ENCODE data around the gene GSG1L. TPM values are rescaled to one million over a fixed set of nuclear protein-coding genes. Genes with fewer than 3 reads are reported as not detected.
A peak's percentile ranks its signal among the peaks of the same experiment; 100 is the strongest.

The GSG1L gene
- total and polyA plus RNA-seq, 4 experiments from 2014 or later, result 0.27 TPM; not detected in 3

DNA sequence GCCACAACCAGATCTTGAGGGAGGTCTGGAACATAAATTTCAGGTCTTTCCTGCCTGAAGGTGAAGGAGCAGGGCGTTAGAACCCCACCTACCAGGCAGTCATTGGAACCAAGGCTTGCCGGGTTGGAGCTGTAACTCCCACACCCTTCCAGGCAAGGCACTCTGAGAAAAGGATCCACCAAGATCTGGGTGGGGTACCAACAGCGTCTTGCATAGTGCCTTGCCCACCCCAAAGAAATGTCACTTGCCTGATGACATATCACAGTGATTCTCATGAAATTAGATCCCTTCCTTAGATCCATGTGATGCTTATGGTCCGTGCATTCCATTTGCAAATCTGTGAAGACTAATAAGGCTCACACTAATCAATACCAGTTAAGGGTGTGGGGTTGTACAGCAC lies 312.3 kb downstream of the GSG1L start:
- Histone ChIP-seq H3K27me3 (ENCODE audit: insufficient read depth, low read length) (no peaks in the 10 kb centered on the region), H3K9me3 (ENCODE audit: control insufficient read depth in 1 of 2, low read length in 2 of 2) (no peaks in the 10 kb centered on the region), H3K36me3 (ENCODE audit: insufficient read depth, low read length) (no peaks in the 10 kb centered on the region), H3K4me3 (ENCODE audit: low read length in 2 of 2) (no peak overlapping the region), H3K27ac (ENCODE audit: low read depth, low read length) (no peak overlapping the region), H3K4me1 (ENCODE audit: insufficient read depth, low read length) (peaks cover 7% of the 10 kb centered on the region)
- intact Hi-C loops (cut with micrococcal nuclease), result no loop called here
- H3K27ac Mint-ChIP-seq, result no peak overlapping the region
- ChIA-PET POLR2A (ENCODE audit: partially characterized antibody) (no interaction called here), CTCF (ENCODE audit: partially characterized antibody) (no interaction called here)
- H3K36me3 Mint-ChIP-seq, result peaks cover 13 to 27% of the 10 kb centered on the region in 2 donors
- H3K27me3 Mint-ChIP-seq, result no peaks in the 10 kb centered on the region
- H3K9me3 Mint-ChIP-seq, result no peaks in the 10 kb centered on the region
- no peak overlapping the region for H3K4me3 Mint-ChIP-seq
- no peak for DNase-seq
- peaks cover 4 to 17% (median 9%) of the 10 kb centered on the region in 4 donors for H3K4me1 Mint-ChIP-seq

DNA sequence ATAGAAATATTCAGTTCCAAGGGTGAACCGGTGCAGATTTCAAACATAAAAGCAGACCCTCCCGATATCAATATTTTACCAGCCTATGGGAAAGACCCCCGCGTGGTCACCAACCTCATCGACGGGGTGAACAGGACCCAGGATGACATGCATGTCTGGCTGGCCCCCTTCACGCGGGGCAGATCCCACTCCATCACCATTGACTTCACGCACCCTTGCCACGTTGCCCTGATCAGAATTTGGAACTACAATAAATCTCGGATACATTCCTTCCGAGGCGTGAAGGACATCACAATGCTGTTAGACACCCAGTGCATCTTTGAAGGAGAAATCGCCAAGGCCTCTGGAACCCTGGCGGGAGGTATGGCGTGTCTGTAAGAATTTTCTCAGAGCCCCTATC lies 313.6 kb downstream of the GSG1L start:
- ChIA-PET POLR2A (ENCODE audit: partially characterized antibody) (no interaction called here), CTCF (ENCODE audit: partially characterized antibody) (no interaction called here)
- no peaks in the 10 kb centered on the region for H3K9me3 Mint-ChIP-seq

DNA sequence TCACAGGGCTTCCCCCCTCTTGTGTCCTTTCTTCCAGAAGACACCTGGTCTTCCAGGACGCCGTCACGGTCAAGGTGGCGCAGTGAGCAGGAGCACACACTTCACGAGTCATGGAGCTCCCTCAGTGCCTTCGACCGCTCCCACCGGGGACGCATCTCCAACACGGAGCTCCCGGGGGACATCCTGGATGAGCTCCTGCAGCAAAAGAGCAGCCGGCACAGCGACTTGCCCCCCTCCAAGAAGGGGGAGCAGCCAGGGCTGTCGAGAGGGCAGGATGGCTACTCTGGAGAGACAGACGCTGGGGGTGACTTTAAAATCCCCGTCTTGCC lies 314.0 kb downstream of the GSG1L start:
- CTCF ChIA-PET (ENCODE audit: partially characterized antibody), result interaction anchor here (1.4 kb wide), 1 partner anchor 63 kb away, joined by 3 read pairs; no protein-coding TSS in a partner anchor
- intact Hi-C loops (cut with micrococcal nuclease), result no loop called here
- H3K4me1 Mint-ChIP-seq, result peaks cover 4 to 17% (median 9%) of the 10 kb centered on the region in 4 donors

More for the DNA sequence above, 313.6 kb downstream of the GSG1L start:
- DNase-seq, result no peak
- Histone ChIP-seq H3K9me3 (ENCODE audit: control insufficient read depth in 1 of 2, low read length in 2 of 2) (no peaks in the 10 kb centered on the region), H3K36me3 (ENCODE audit: insufficient read depth, low read length) (no peaks in the 10 kb centered on the region), H3K27me3 (ENCODE audit: insufficient read depth, low read length) (no peaks in the 10 kb centered on the region), H3K4me1 (ENCODE audit: insufficient read depth, low read length) (peaks cover 7% of the 10 kb centered on the region), H3K4me3 (ENCODE audit: low read length in 2 of 2) (no peak overlapping the region), H3K27ac (ENCODE audit: low read depth, low read length) (no peak overlapping the region)
- intact Hi-C loops (cut with micrococcal nuclease), result no loop called here
- no peaks in the 10 kb centered on the region for H3K27me3 Mint-ChIP-seq
- H3K36me3 Mint-ChIP-seq, result peaks cover 10 to 23% of the 10 kb centered on the region in 2 donors
- peak overlapping the region in 1 of 8 donors; percentile 15 for H3K4me3 Mint-ChIP-seq
- H3K4me1 Mint-ChIP-seq, result peaks cover 4 to 17% (median 9%) of the 10 kb centered on the region in 4 donors
- peak overlapping the region in 1 of 7 donors; percentile 55 for H3K27ac Mint-ChIP-seq

DNA sequence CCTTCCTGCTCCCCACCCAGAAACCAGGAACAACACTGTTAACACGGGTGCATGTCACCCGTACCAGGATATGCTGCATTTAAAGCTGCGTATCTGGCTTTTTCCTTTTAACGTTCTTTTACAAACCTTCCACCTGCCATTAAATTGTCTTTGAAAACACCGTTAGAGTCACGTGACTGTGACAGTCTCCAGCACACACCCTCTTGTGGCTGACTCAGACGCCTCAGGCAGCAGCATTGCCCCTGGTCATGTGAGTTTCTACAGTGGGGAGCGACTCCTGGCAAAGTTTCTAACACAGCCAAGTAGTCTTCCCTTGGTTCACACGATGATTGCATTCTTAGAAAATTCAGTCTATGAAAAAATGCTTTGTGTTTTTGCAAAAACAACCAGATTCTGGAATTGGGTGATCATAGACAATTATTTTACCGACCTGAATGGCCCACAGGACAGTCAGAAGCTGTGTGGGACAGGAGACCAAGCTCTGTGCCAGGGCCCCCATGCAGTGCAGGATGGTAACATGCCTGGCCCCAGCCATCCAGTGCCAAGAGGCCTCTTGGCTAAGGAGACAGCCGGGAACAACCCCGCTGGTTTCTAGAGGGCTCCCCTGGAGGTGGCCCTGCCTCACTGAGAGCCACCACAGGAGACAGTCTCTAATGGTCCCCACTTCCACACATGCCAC lies 314.5 kb downstream of the GSG1L start:
- peak in 4 of 5 donors; percentile 21 to 33 (median 27) for DNase-seq

More for the DNA sequence above, 314.0 kb downstream of the GSG1L start:
- Mint-ChIP-seq H3K27me3 (no peaks in the 10 kb centered on the region), H3K27ac (no peak overlapping the region), H3K9me3 (no peaks in the 10 kb centered on the region), H3K36me3 (peaks cover 7 to 22% of the 10 kb centered on the region in 2 donors), H3K4me3 (no peak overlapping the region)
- no peak overlapping the region for H3K4me3 ChIP-seq (ENCODE audit: low read length in 2 of 2)
- no peaks in the 10 kb centered on the region for H3K27me3 ChIP-seq (ENCODE audit: insufficient read depth, low read length)
- H3K36me3 ChIP-seq (ENCODE audit: insufficient read depth, low read length), result no peaks in the 10 kb centered on the region
- no peak for DNase-seq
- no peaks in the 10 kb centered on the region for H3K9me3 ChIP-seq (ENCODE audit: control insufficient read depth in 1 of 2, low read length in 2 of 2)
- no peak overlapping the region for H3K27ac ChIP-seq (ENCODE audit: low read depth, low read length)
- H3K4me1 ChIP-seq (ENCODE audit: insufficient read depth, low read length), result peaks cover 7% of the 10 kb centered on the region
- POLR2A ChIA-PET (ENCODE audit: partially characterized antibody), result interaction anchor here (0.6 kb wide), 1 partner anchor 15 kb away, joined by 4 read pairs; no protein-coding TSS in a partner anchor

DNA sequence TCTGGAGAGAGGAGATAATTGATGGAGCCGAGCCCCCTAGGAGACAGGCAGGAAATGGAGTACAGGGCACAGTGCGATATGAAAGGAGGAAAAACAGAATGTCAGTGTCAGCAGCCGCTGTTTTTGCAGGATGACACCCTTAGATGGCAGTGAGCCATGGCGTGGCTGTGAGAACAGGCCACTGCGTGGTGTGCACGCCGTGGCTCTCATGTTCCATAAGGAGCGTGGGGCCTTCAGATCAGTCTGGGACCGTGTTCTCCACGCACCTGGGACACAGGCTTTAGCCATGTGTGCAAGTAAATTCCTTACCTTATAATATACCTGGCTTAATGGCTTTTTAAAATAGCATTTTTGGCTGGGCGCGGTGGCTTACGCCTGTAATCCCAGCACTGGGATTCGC lies 315.6 kb downstream of the GSG1L start:
- intact Hi-C loops (cut with micrococcal nuclease), result no loop called here
- no peak overlapping the region for H3K4me3 Mint-ChIP-seq
- H3K36me3 Mint-ChIP-seq, result peaks cover 7 to 23% of the 10 kb centered on the region in 2 donors
- DNase-seq, result no peak
- no peaks in the 10 kb centered on the region for H3K27me3 ChIP-seq (ENCODE audit: insufficient read depth, low read length)
- H3K4me3 ChIP-seq (ENCODE audit: low read length in 2 of 2), result no peak overlapping the region
- peaks cover 7% of the 10 kb centered on the region for H3K4me1 ChIP-seq (ENCODE audit: insufficient read depth, low read length)
- no peaks in the 10 kb centered on the region for H3K36me3 ChIP-seq (ENCODE audit: insufficient read depth, low read length)
- CTCF ChIA-PET (ENCODE audit: partially characterized antibody), result no interaction called here
- no peaks in the 10 kb centered on the region for H3K27me3 Mint-ChIP-seq
- no peaks in the 10 kb centered on the region for H3K9me3 ChIP-seq (ENCODE audit: control insufficient read depth in 1 of 2, low read length in 2 of 2)
- peaks cover 4 to 17% (median 9%) of the 10 kb centered on the region in 4 donors for H3K4me1 Mint-ChIP-seq
- H3K27ac ChIP-seq (ENCODE audit: low read depth, low read length), result no peak overlapping the region
- H3K9me3 Mint-ChIP-seq, result peaks cover 0 to under 1% (median 0%) of the 10 kb centered on the region in 8 donors
- POLR2A ChIA-PET (ENCODE audit: partially characterized antibody), result no interaction called here
- peak overlapping the region in 1 of 7 donors; percentile 11 for H3K27ac Mint-ChIP-seq

More for the DNA sequence above, 314.5 kb downstream of the GSG1L start:
- ChIA-PET CTCF (ENCODE audit: partially characterized antibody) (interaction anchor here (1.4 kb wide), 1 partner anchor 62 kb away, joined by 3 read pairs; no protein-coding TSS in a partner anchor), POLR2A (ENCODE audit: partially characterized antibody) (interaction anchor here (0.6 kb wide), 2 partner anchors 15 to 115 kb away, joined by 3 to 4 read pairs; no protein-coding TSS in a partner anchor)
- no peaks in the 10 kb centered on the region for H3K27me3 Mint-ChIP-seq
- Histone ChIP-seq H3K9me3 (ENCODE audit: control insufficient read depth in 1 of 2, low read length in 2 of 2) (no peaks in the 10 kb centered on the region), H3K27ac (ENCODE audit: low read depth, low read length) (no peak overlapping the region), H3K4me1 (ENCODE audit: insufficient read depth, low read length) (peaks cover 7% of the 10 kb centered on the region), H3K4me3 (ENCODE audit: low read length in 2 of 2) (no peak overlapping the region), H3K27me3 (ENCODE audit: insufficient read depth, low read length) (no peaks in the 10 kb centered on the region), H3K36me3 (ENCODE audit: insufficient read depth, low read length) (no peaks in the 10 kb centered on the region)
- peak overlapping the region in 6 of 8 donors; percentile 5 to 75 (median 29) for H3K4me3 Mint-ChIP-seq
- H3K27ac Mint-ChIP-seq, result peak overlapping the region in 3 of 7 donors; percentile 1 to 56 (median 55)
- peaks cover 4 to 17% (median 9%) of the 10 kb centered on the region in 4 donors for H3K4me1 Mint-ChIP-seq
- H3K9me3 Mint-ChIP-seq, result no peaks in the 10 kb centered on the region
- peaks cover 7 to 22% of the 10 kb centered on the region in 2 donors for H3K36me3 Mint-ChIP-seq
- intact Hi-C loops (cut with micrococcal nuclease), result no loop called here

DNA sequence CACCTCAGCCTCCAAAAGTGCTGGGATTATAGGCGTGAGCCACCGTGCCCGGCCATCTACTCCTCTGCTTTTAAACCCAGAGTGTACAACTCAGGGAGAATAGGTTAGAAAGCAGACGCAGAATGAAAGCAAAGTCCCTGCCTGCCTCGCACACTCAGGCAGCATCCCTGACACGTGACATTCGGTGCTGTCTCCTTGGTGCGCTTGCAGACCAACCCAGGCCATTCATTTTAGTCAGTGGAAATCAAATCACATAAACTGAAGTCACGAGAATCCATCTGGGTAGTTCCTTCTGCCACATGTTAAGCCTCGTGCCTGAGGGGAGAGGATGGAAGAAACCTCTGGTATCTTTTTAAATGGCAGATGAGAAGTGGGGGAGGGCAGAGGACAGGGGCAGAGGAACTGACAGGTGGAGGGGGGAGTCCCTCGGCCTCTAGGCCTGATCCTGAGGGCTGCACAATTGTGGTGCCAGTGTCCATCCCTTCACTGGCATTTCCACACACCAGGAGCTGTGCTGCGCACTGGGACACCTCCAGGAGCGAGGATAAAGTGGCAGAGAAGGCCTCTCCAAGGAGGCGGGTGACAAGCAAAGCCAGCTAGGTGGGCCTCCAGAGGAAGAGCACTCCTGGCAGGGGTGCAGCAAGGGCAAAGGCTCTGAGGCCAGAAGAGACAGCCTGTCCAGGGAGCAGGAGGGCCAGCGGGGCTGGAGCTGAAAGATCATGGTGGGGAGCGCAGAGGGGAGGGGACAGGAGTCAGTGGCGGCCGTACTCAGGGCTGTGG lies 317.2 kb downstream of the GSG1L start:
- Histone ChIP-seq H3K36me3 (ENCODE audit: insufficient read depth, low read length) (no peaks in the 10 kb centered on the region), H3K27me3 (ENCODE audit: insufficient read depth, low read length) (no peaks in the 10 kb centered on the region), H3K4me3 (ENCODE audit: low read length in 2 of 2) (no peak overlapping the region), H3K4me1 (ENCODE audit: insufficient read depth, low read length) (peaks cover 7% of the 10 kb centered on the region), H3K27ac (ENCODE audit: low read depth, low read length) (no peak overlapping the region), H3K9me3 (ENCODE audit: control insufficient read depth in 1 of 2, low read length in 2 of 2) (no peaks in the 10 kb centered on the region)
- H3K27me3 Mint-ChIP-seq, result no peaks in the 10 kb centered on the region
- peak overlapping the region in 2 of 7 donors; percentile 1 to 7 for H3K27ac Mint-ChIP-seq
- H3K36me3 Mint-ChIP-seq, result peaks cover 14 to 26% of the 10 kb centered on the region in 2 donors
- CTCF ChIA-PET (ENCODE audit: partially characterized antibody), result no interaction called here
- peaks cover 4 to 17% (median 9%) of the 10 kb centered on the region in 4 donors for H3K4me1 Mint-ChIP-seq
- H3K9me3 Mint-ChIP-seq, result peaks cover 0 to 2% (median 0%) of the 10 kb centered on the region in 8 donors
- H3K4me3 Mint-ChIP-seq, result no peak overlapping the region
- intact Hi-C loops (cut with micrococcal nuclease), result no loop called here
- POLR2A ChIA-PET (ENCODE audit: partially characterized antibody), result no interaction called here
- no peak for DNase-seq

DNA sequence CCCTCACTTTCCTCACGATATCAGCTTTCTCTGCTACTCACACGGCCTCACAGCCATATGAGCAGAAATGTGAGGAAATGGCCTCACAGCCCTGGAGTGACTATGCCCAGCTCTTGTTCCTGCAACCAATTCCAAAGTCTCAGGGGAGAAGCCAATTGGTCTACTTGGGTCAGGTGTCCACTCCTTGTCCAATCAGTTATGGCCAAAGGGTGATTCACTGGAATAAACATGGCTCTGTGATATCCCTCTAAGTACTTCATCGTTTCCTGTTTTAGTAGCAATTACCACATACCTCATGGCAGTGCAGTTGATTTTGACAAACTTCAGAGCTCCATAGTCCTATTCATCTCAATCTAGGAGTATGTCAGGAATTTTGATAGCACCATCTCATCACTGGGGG lies 318.2 kb downstream of the GSG1L start:
- H3K4me1 ChIP-seq (ENCODE audit: insufficient read depth, low read length), result peaks cover 7% of the 10 kb centered on the region
- intact Hi-C loops (cut with micrococcal nuclease), result no loop called here
- ChIA-PET CTCF (ENCODE audit: partially characterized antibody) (no interaction called here), POLR2A (ENCODE audit: partially characterized antibody) (no interaction called here)
- Mint-ChIP-seq H3K4me3 (no peak overlapping the region), H3K36me3 (peaks cover 16 to 28% of the 10 kb centered on the region in 2 donors), H3K27me3 (no peaks in the 10 kb centered on the region), H3K9me3 (peaks cover 0 to 2% (median 0%) of the 10 kb centered on the region in 8 donors), H3K4me1 (peaks cover 4 to 17% (median 9%) of the 10 kb centered on the region in 4 donors), H3K27ac (peak overlapping the region in 1 of 7 donors; percentile 23)
- no peak overlapping the region for H3K27ac ChIP-seq (ENCODE audit: low read depth, low read length)
- no peak overlapping the region for H3K4me3 ChIP-seq (ENCODE audit: low read length in 2 of 2)
- H3K9me3 ChIP-seq (ENCODE audit: control insufficient read depth in 1 of 2, low read length in 2 of 2), result no peaks in the 10 kb centered on the region
- H3K27me3 ChIP-seq (ENCODE audit: insufficient read depth, low read length), result no peaks in the 10 kb centered on the region
- H3K36me3 ChIP-seq (ENCODE audit: insufficient read depth, low read length), result no peaks in the 10 kb centered on the region
- DNase-seq, result no peak
